ENCODE results near the gene PPP2R1A.
"Not testable (repeated sequence)": the region's sequence is repeated elsewhere in the genome, so short reads cannot be mapped to it uniquely, and the experiment has no call there.

Gene PPP2R1A

GRCh38 chr19:52200755-52201391 lies 11.0 kb downstream of the PPP2R1A start:
- not testable (repeated sequence) for DNase-seq

DNA sequence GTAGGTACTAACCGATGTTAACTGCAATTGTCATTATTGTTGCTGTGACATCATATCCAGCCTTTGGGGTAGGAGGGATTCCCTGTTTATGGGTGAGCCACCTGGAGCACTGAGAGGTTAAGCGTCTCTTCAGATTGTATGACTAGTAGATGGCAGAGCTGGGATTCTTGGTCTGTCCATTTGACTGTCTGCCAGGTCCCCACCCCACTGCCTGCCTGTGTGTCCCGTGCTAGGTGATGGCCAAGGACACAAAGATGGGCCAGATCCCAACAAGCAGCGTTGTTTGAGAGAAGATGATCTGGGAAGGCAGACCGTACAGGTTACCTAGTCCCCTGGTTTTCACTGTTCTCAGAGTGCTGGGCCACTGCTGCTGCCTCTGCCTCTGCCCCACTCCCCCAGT lies 16.6 kb downstream of the PPP2R1A start:
- DNase-seq, result no peak

DNA sequence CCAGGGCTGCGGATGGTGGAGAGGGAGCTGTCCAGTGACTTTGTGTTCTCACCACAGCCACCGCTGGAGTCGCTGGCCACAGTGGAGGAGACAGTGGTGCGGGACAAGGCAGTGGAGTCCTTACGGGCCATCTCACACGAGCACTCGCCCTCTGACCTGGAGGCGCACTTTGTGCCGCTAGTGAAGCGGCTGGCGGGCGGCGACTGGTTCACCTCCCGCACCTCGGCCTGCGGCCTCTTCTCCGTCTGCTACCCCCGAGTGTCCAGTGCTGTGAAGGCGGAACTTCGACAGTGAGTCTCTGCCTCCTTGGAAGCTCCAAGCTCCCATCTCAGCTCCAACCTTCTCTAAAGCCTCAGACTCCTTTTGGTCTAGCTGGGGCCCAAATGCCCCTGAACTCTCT lies 21.4 kb downstream of the PPP2R1A start:
- no peak for DNase-seq

GRCh38 chr19:52211926-52212571 lies 22.2 kb downstream of the PPP2R1A start:
- no peak for DNase-seq

DNA sequence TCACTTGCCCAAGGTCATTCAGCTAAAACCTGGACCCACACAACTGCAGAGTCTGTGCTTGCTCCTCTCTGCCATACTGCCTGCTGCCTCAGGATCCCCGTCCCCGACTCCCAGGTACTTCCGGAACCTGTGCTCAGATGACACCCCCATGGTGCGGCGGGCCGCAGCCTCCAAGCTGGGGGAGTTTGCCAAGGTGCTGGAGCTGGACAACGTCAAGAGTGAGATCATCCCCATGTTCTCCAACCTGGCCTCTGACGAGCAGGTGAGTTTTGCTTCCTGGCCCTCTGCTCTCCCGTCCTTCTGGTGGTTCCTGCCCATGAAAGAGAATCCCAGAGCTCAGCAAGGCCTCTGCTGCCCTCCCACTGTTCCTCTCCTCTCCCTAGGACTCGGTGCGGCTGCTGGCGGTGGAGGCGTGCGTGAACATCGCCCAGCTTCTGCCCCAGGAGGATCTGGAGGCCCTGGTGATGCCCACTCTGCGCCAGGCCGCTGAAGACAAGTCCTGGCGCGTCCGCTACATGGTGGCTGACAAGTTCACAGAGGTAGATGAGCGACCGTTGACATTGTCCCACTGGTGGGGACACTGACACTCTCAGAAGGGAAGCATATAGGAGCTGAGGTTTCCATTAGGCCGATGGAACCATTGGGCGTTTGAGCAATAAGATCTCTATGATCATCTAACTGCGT lies 22.9 kb downstream of the PPP2R1A start:
- DNase-seq, result no peak

GRCh38 chr19:52214241-52214640 lies 24.4 kb downstream of the PPP2R1A start:
- DNase-seq, result no peak

DNA sequence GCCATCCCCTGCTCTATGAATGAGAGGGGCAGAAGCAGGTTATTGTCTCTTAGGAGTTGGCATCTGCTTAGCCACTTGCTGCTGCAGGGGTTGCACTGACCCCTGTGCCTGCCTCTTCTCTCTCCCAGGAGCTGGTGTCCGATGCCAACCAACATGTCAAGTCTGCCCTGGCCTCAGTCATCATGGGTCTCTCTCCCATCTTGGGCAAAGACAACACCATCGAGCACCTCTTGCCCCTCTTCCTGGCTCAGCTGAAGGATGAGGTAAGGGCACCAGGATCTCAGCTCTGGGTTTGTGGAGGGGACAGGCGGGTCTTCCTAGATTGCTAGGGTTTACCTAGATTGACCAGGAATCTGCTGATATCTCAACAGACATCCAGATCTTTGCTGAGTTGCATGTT lies 26.5 kb downstream of the PPP2R1A start:
- no peak for DNase-seq

- no peak for DNase-seq
These were observed 27.7 kb downstream of the PPP2R1A start for GRCh38 chr19:52217576-52217975.

DNA sequence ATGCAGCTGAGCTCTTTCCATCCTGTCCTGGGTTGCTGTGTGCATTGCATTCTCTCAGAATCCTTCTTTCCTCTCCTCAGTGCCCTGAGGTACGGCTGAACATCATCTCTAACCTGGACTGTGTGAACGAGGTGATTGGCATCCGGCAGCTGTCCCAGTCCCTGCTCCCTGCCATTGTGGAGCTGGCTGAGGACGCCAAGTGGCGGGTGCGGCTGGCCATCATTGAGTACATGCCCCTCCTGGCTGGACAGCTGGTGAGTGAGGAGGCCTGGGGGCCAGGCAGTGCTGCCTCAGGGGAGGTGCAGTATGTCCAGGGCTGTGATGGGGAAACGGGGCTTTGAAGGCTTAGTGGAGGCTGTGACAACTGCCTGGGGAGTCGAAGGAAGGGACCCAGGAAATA lies 29.8 kb downstream of the PPP2R1A start:
- DNase-seq, result no peak

GRCh38 chr19:52221031-52221430 lies 31.2 kb downstream of the PPP2R1A start:
- no peak for DNase-seq

GRCh38 chr19:52221831-52222375 lies 32.1 kb downstream of the PPP2R1A start:
- no peak for DNase-seq

- DNase-seq, result no peak
These were observed 34.4 kb downstream of the PPP2R1A start for GRCh38 chr19:52224211-52224610.

DNA sequence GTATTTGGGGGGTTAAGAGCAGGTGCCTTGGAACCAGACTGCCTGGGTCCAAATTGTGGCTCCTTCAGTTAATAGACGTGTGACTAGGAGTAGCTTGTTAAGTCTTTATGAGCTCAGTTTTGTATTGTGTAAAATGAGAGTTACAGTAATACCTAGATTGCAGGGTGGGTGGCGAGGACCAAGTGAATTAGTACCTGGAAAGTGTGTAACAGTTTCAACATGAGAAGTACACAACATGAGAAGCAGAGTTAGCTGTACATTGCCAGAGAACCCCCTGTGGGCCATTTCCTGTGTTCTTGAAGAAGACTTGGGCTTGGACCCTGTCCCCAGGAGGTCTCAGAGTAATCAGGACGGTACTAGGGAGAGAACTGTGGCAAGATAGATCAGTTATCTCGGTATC lies 36.8 kb downstream of the PPP2R1A start:
- no peak for DNase-seq

DNA sequence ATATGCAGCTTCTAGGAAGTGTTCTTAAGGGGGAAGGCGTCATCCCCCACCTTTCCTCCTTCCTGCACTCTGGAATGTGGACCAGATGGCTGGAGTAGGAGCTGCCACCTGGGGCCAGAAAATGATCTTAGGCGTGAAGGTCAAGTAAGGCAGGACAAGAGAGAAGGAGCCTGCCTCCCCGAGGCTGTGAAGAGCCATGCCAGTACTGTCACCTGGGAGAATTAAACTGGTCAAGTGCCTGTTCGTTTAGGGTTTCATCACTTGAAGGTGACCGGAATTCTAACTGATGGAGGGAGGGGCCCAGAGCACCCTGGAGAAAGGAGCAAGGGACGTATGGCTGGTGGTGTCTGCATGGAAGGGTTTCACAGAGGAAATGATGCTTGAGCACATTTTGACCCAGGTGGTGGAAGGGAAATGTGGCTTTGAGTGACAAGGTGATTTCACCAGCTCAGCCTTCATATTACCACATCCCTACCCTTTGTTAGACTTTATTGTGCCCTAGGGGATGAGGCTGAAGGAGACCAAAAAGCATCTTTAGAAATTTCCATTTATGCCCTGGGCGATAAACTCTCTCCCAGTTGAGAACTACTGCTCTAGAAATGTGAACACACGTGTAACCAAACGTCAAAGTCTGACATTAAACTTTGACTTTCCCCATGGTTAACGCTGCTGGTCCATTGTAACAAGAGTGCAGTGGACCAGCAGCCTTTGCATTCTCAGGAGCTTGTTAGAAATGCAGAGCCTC lies 37.5 kb downstream of the PPP2R1A start:
- no peak for DNase-seq

- no peak for DNase-seq
These were observed 38.1 kb downstream of the PPP2R1A start for GRCh38 chr19:52227980-52228379.

DNA sequence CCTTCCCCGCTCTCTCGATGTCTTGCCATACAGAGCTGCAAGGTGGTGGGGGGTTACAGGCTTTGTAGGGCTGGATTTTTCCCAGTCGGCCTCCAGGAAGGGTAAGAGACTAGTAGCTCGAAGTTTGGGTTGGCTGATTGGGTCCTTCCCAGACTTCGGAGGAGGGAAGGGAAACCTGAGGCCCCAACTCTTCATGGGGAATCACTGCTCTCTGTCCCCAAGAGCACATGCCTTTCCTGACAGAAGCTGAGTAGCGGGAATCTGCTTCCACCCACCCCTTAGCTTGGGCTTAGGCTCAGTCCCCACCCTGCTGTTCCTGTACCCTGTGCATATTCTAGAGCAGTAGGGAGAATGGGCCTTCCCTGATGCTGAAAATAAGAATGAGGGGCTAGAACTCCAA lies 39.7 kb downstream of the PPP2R1A start:
- DNase-seq, result no peak

DNA sequence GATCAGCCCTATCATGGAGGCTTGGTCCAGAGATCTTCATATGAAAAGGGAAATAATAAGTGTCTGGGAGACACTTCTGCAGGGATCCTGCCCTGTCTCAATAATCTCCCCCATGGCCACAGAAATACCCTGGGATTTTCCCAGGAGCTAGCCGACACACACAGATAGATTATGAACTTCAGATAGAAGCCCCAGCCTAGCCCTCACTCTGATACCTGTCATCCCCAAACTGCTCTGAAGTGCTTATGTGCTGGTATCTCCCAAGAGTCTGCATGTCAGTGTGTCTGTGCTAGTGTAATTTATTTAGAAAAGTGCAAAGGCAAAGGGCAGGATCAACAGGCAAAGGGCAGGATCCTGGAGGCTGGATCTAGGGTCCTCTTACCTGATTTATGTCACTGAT lies 40.8 kb downstream of the PPP2R1A start:
- no peak for DNase-seq

GRCh38 chr19:52231154-52231910 lies 41.5 kb downstream of the PPP2R1A start:
- no peak for DNase-seq

GRCh38 chr19:52234406-52234805 lies 44.6 kb downstream of the PPP2R1A start:
- DNase-seq, result no peak

- DNase-seq, result no peak
These were observed 47.3 kb downstream of the PPP2R1A start for GRCh38 chr19:52237197-52237596.

DNA sequence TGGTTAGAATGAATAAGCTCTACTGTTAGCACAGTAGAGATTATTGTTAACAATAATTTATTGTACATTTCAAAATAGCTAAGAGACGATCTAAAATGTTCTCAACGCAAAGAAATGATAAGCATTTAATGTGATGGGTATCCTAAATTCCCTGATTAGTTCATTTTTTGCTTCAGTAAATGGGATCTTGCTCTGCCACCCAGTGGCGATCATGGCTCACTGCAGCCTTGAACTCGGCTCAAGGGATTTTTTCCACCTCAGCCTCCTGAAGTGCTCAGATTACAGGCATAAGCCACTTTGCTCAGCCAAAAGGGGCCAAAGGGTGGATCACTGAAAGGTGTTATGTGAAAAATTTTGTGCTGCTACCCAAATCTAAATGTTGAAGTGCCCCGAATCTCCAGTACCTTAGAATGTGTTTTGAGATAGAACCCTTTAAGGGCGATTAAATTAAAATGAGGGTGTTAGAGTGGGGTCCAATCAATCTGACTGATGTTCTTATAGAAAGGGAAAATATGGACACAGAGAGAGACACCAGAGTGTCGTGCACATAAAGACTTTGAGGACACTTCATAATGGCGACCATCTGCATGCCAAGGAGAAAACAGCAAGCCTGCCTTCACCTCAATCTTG lies 48.0 kb downstream of the PPP2R1A start:
- no peak for DNase-seq

DNA sequence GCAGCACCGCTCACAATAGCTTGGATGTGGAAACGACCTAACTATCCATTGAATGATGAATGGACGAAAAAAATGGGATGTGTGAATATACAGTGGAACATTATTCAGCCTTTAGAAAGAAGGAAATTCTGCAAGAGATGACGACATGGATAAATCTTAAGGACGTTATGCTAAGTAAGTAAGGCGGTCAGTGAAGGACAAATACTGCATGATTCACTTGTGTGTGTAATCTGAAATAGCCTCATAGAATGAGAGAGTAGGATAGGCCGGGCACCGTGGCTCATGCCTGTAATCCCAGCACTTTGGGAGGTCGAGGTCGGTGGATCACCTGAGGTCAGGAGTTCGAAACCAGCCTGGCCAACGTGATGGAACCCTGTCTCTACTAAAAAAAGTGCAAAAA lies 54.2 kb downstream of the PPP2R1A start:
- DNase-seq, result no peak

All from SIG-M5 (cell line).